ENCODE measurements around the gene MOSPD3. TPM values are rescaled to one million over a fixed set of nuclear protein-coding genes. Genes with fewer than 3 reads are reported as not detected.

The MOSPD3 gene
- total and polyA plus RNA-seq, 2 of the 8 experiments (the other 6 are each of a cell fraction or from before 2014, with no cell fraction given): 20.7 to 21.4 TPM

- no peak for TF ChIP-seq MAX (IDR thresholded peaks at IDR 0.05)
- TF ChIP-seq CTCF (IDR thresholded peaks at IDR 0.05; ENCODE audit: control extremely low read depth in 1 of 3, insufficient read depth in 1 of 3, low read depth in 1 of 3, low read length in 3 of 3): no peak
- no peak for TF ChIP-seq SIRT6 (IDR thresholded peaks at IDR 0.05; ENCODE audit: low read length)
- no peak for TF ChIP-seq KDM5A (IDR thresholded peaks at IDR 0.05; ENCODE audit: low read length)
Measured at GRCh38 chr7:100575746-100576383, 36.5 kb upstream of the MOSPD3 start (continued).
